ENCODE data around the gene REV3L. TPM values are rescaled to one million over a fixed set of nuclear protein-coding genes. Genes with fewer than 3 reads are reported as not detected.

The REV3L gene
- polyA plus RNA-seq, 2 of the 4 experiments (the other 2 are of a cell fraction), result 4.1 to 12.4 TPM

DNA sequence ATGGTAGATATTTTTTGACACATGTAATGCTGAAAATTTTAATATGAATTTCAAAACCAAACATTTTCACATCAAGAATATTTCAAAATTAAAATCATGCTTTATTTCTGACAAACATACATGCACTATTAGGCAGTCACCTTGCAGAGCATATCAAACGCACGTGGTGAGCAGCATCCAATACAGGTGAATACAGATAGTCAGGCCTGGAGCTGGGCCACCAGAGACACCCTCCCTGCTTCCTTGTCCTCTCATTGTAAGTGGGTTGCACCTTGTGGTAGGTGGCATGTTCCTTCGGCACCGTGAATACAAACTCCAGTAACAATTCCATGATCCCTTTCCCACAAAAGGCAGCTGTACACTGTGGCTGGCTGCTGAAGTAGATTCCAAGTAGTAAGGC, 8.9 kb downstream of the REV3L start:
- ATAC-seq (0 out of 6 replicates have a peak, but pooled peaks of 1 of the 2 experiments have one; percentile 30), DNase-seq (ENCODE audit: low read depth in 1 of 2, low spot score in 1 of 2) (no peak), FAIRE-seq (no peak)
- WGBS (ENCODE audit: missing lambda C conversion rate), result 88% methylated on average over 4 of the region's 4 CpGs
- Histone ChIP-seq H3K4me1 (peaks cover 37% of the 10 kb centered on the region), H3K9me3 (no peaks in the 10 kb centered on the region), H3K4me2 (no peak overlapping the region), H3K27ac (no peak overlapping the region), H3K4me3 (no peak overlapping the region)
- ChIA-PET POLR2A (no interaction called here), CTCF (interaction anchor here (0.7 kb wide), 1 partner anchor 93 kb away, joined by 3 read pairs; no protein-coding TSS in a partner anchor)
- TF ChIP-seq, protein P1, sequence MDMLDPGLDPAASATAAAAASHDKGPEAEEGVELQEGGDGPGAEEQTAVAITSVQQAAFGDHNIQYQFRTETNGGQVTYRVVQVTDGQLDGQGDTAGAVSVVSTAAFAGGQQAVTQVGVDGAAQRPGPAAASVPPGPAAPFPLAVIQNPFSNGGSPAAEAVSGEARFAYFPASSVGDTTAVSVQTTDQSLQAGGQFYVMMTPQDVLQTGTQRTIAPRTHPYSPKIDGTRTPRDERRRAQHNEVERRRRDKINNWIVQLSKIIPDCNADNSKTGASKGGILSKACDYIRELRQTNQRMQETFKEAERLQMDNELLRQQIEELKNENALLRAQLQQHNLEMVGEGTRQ (IDR thresholded peaks at IDR 0.05), result no peak
- TF ChIP-seq ZSCAN20 (CRISPR knock-in tag; IDR thresholded peaks at IDR 0.05) (no peak), ZC3H11A (IDR thresholded peaks at IDR 0.05) (no peak), PHF8 (IDR thresholded peaks at IDR 0.05; ENCODE audit: borderline replicate concordance, low read depth) (no peak), CHD4 (IDR thresholded peaks at IDR 0.05; ENCODE audit: borderline replicate concordance) (no peak), BHLHE40 (IDR thresholded peaks at IDR 0.05; ENCODE audit: low read depth, low read length) (no peak), MAFK (IDR thresholded peaks at IDR 0.05; ENCODE audit: partially characterized antibody) (no peak), JUN (IDR thresholded peaks at IDR 0.05) (no peak), FOSB (CRISPR knock-in tag; IDR thresholded peaks at IDR 0.05) (no peak), FOXS1 (CRISPR knock-in tag; IDR thresholded peaks at IDR 0.05) (no peak), EP300 (IDR thresholded peaks at IDR 0.05) (no peak)
- TF ChIP-seq, protein P2, sequence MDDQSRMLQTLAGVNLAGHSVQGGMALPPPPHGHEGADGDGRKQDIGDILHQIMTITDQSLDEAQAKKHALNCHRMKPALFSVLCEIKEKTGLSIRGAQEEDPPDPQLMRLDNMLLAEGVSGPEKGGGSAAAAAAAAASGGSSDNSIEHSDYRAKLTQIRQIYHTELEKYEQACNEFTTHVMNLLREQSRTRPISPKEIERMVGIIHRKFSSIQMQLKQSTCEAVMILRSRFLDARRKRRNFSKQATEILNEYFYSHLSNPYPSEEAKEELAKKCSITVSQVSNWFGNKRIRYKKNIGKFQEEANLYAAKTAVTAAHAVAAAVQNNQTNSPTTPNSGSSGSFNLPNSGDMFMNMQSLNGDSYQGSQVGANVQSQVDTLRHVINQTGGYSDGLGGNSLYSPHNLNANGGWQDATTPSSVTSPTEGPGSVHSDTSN (IDR thresholded peaks at IDR 0.05), result no peak
- TF ChIP-seq, protein P3, sequence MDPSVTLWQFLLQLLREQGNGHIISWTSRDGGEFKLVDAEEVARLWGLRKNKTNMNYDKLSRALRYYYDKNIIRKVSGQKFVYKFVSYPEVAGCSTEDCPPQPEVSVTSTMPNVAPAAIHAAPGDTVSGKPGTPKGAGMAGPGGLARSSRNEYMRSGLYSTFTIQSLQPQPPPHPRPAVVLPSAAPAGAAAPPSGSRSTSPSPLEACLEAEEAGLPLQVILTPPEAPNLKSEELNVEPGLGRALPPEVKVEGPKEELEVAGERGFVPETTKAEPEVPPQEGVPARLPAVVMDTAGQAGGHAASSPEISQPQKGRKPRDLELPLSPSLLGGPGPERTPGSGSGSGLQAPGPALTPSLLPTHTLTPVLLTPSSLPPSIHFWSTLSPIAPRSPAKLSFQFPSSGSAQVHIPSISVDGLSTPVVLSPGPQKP (IDR thresholded peaks at IDR 0.05; ENCODE audit: low read depth, low read length), result no peak

DNA sequence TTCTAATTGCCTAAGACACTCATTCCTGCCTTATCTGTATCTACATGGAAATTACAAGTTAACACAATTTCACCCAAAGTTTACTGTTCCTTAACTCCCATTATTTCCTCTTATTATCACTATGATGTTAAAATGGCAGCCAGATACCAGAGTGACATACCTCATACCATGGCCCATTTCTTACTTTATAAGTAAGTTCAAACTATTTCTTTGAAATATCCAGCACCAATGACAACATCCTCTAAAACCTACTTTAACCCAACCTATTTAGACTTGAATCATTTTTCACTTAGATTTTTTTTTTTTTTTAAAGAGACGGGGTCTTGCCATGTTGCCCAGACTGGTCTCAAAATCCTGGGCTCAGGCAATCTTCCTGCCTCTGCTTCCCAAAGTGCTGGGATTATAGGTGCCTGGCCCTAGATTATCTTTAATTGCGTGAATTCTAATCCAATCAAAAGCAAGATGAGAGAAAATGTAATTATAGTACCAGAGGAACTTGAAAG, 10.0 kb downstream of the REV3L start:
- no peak for ATAC-seq
- no peak for FAIRE-seq
- Histone ChIP-seq H3K27ac (no peak overlapping the region), H3K9me3 (no peaks in the 10 kb centered on the region), H3K4me3 (no peak overlapping the region), H3K4me2 (no peak overlapping the region), H3K4me1 (peaks cover 29% of the 10 kb centered on the region)
- no peak for DNase-seq (ENCODE audit: low read depth in 1 of 2, low spot score in 1 of 2)
- ChIA-PET POLR2A (no interaction called here), CTCF (no interaction called here)
- WGBS (ENCODE audit: missing lambda C conversion rate), result 91% methylated on average over 2 of the region's 2 CpGs
- TF ChIP-seq ZFP36 (IDR thresholded peaks at IDR 0.05; ENCODE audit: borderline replicate concordance, partially characterized antibody) (no peak), CBX8 (IDR thresholded peaks at IDR 0.05) (no peak), ZNF302 (CRISPR knock-in tag; IDR thresholded peaks at IDR 0.05) (no peak), RARB (CRISPR knock-in tag; IDR thresholded peaks at IDR 0.05) (no peak), RFX5 (IDR thresholded peaks at IDR 0.05) (no peak), CHD4 (IDR thresholded peaks at IDR 0.05; ENCODE audit: borderline replicate concordance) (no peak), RCOR1 (IDR thresholded peaks at IDR 0.05; ENCODE audit: low read depth, low read length) (no peak), NR3C1 (IDR thresholded peaks at IDR 0.05) (no peak), SREBF2 (IDR thresholded peaks at IDR 0.05) (no peak), EHF (CRISPR knock-in tag; IDR thresholded peaks at IDR 0.05) (no peak), NFE2L2 (conservative IDR thresholded peaks at IDR 0.05; ENCODE audit: low read length) (no peak), HEYL (CRISPR knock-in tag; IDR thresholded peaks at IDR 0.05) (no peak), FOSB (CRISPR knock-in tag; IDR thresholded peaks at IDR 0.05) (no peak), POLR2AphosphoS2 (conservative IDR thresholded peaks at IDR 0.05; ENCODE audit: low read length) (no peak)
- TF ChIP-seq, protein P1 (IDR thresholded peaks at IDR 0.05), result no peak
- TF ChIP-seq, protein P4, sequence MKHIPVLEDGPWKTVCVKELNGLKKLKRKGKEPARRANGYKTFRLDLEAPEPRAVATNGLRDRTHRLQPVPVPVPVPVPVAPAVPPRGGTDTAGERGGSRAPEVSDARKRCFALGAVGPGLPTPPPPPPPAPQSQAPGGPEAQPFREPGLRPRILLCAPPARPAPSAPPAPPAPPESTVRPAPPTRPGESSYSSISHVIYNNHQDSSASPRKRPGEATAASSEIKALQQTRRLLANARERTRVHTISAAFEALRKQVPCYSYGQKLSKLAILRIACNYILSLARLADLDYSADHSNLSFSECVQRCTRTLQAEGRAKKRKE (CRISPR knock-in tag; IDR thresholded peaks at IDR 0.05; ENCODE audit: low read depth), result no peak
- TF ChIP-seq, protein P5, sequence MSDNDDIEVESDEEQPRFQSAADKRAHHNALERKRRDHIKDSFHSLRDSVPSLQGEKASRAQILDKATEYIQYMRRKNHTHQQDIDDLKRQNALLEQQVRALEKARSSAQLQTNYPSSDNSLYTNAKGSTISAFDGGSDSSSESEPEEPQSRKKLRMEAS (IDR thresholded peaks at IDR 0.05), result no peak
- TF ChIP-seq, protein P6, sequence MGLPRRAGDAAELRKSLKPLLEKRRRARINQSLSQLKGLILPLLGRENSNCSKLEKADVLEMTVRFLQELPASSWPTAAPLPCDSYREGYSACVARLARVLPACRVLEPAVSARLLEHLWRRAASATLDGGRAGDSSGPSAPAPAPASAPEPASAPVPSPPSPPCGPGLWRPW (IDR thresholded peaks at IDR 0.05), result no peak
- TF ChIP-seq, protein P7, sequence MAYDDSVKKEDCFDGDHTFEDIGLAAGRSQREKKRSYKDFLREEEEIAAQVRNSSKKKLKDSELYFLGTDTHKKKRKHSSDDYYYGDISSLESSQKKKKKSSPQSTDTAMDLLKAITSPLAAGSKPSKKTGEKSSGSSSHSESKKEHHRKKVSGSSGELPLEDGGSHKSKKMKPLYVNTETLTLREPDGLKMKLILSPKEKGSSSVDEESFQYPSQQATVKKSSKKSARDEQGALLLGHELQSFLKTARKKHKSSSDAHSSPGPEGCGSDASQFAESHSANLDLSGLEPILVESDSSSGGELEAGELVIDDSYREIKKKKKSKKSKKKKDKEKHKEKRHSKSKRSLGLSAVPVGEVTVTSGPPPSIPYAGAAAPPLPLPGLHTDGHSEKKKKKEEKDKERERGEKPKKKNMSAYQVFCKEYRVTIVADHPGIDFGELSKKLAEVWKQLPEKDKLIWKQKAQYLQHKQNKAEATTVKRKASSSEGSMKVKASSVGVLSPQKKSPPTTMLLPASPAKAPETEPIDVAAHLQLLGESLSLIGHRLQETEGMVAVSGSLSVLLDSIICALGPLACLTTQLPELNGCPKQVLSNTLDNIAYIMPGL (CRISPR knock-in tag; IDR thresholded peaks at IDR 0.05; ENCODE audit: borderline replicate concordance), result no peak
- TF ChIP-seq, protein P2 (IDR thresholded peaks at IDR 0.05), result no peak

All from A549 (cell line).